ENCODE results near the gene ERC1.

ERC1 gene

GRCh38 chr12:1509413-1510052 is 518.5 kb downstream of the ERC1 start:
- H3K4me2 ChIP-seq, result no peak overlapping the region
- H3K4me1 ChIP-seq (ENCODE audit: low read depth, poor library complexity, severe bottlenecking), result no peaks in the 10 kb centered on the region
- no peaks in the 10 kb centered on the region for H4K20me1 ChIP-seq (ENCODE audit: insufficient read depth)
- no peak overlapping the region for H3K27ac ChIP-seq
- no peak overlapping the region for H3K9ac ChIP-seq
- H3K36me3 ChIP-seq (ENCODE audit: insufficient read depth), result no peaks in the 10 kb centered on the region
- no peak for TF ChIP-seq CTCF (conservative IDR thresholded peaks at IDR 0.05; ENCODE audit: low read depth, low read length)
- no peaks in the 10 kb centered on the region for H3K27me3 ChIP-seq (ENCODE audit: insufficient read depth, low read depth)
- H2AFZ ChIP-seq (ENCODE audit: low read depth), result no peak overlapping the region
- H3K79me2 ChIP-seq (ENCODE audit: insufficient read depth, low read depth), result no peaks in the 10 kb centered on the region
- no peak overlapping the region for H3K4me3 ChIP-seq (IDR thresholded peaks at IDR 0.05; ENCODE audit: insufficient read depth, low read depth, low read length)

- Histone ChIP-seq H3K4me1 (ENCODE audit: low read depth, poor library complexity, severe bottlenecking) (no peaks in the 10 kb centered on the region), H3K36me3 (ENCODE audit: insufficient read depth) (no peaks in the 10 kb centered on the region)
These were observed 519.2 kb downstream of the ERC1 start for GRCh38 chr12:1510056-1510812.

GRCh38 chr12:1515010-1515409 is 524.0 kb downstream of the ERC1 start:
- no peak for TF ChIP-seq CTCF (conservative IDR thresholded peaks at IDR 0.05; ENCODE audit: low read depth, low read length)
- no peak overlapping the region for H3K9ac ChIP-seq
- H4K20me1 ChIP-seq (ENCODE audit: insufficient read depth), result no peaks in the 10 kb centered on the region

More at GRCh38 chr12:1510056-1510812, 519.2 kb downstream of the ERC1 start:
- H3K79me2 ChIP-seq (ENCODE audit: insufficient read depth, low read depth), result no peaks in the 10 kb centered on the region
- H3K9ac ChIP-seq, result no peak overlapping the region
- H3K4me3 ChIP-seq (IDR thresholded peaks at IDR 0.05; ENCODE audit: insufficient read depth, low read depth, low read length), result no peak overlapping the region
- no peak for TF ChIP-seq CTCF (conservative IDR thresholded peaks at IDR 0.05; ENCODE audit: low read depth, low read length)
- H3K4me2 ChIP-seq, result no peak overlapping the region
- no peaks in the 10 kb centered on the region for H4K20me1 ChIP-seq (ENCODE audit: insufficient read depth)
- H3K27ac ChIP-seq, result no peak overlapping the region
- H3K27me3 ChIP-seq (ENCODE audit: insufficient read depth, low read depth), result no peaks in the 10 kb centered on the region
- no peak overlapping the region for H2AFZ ChIP-seq (ENCODE audit: low read depth)

GRCh38 chr12:1515428-1515827 is 524.4 kb downstream of the ERC1 start:
- H3K27me3 ChIP-seq (ENCODE audit: insufficient read depth, low read depth), result no peaks in the 10 kb centered on the region
- peaks cover 17% of the 10 kb centered on the region for H3K4me1 ChIP-seq (ENCODE audit: low read depth, poor library complexity, severe bottlenecking)
- H3K27ac ChIP-seq, result no peak overlapping the region
- no peak overlapping the region for H3K4me2 ChIP-seq
- no peaks in the 10 kb centered on the region for H3K79me2 ChIP-seq (ENCODE audit: insufficient read depth, low read depth)
- no peaks in the 10 kb centered on the region for H4K20me1 ChIP-seq (ENCODE audit: insufficient read depth)
- H3K4me3 ChIP-seq (IDR thresholded peaks at IDR 0.05; ENCODE audit: insufficient read depth, low read depth, low read length), result no peak overlapping the region
- H3K9ac ChIP-seq, result no peak overlapping the region
- no peak for TF ChIP-seq CTCF (conservative IDR thresholded peaks at IDR 0.05; ENCODE audit: low read depth, low read length)
- no peaks in the 10 kb centered on the region for H3K36me3 ChIP-seq (ENCODE audit: insufficient read depth)
- no peak overlapping the region for H2AFZ ChIP-seq (ENCODE audit: low read depth)

More at GRCh38 chr12:1515010-1515409, 524.0 kb downstream of the ERC1 start:
- no peaks in the 10 kb centered on the region for H3K27me3 ChIP-seq (ENCODE audit: insufficient read depth, low read depth)
- H3K4me1 ChIP-seq (ENCODE audit: low read depth, poor library complexity, severe bottlenecking), result peaks cover 14% of the 10 kb centered on the region
- H3K4me3 ChIP-seq (IDR thresholded peaks at IDR 0.05; ENCODE audit: insufficient read depth, low read depth, low read length), result no peak overlapping the region
- H3K27ac ChIP-seq, result no peak overlapping the region
- H3K79me2 ChIP-seq (ENCODE audit: insufficient read depth, low read depth), result no peaks in the 10 kb centered on the region
- H3K36me3 ChIP-seq (ENCODE audit: insufficient read depth), result no peaks in the 10 kb centered on the region
- no peak overlapping the region for H2AFZ ChIP-seq (ENCODE audit: low read depth)
- no peak overlapping the region for H3K4me2 ChIP-seq
